Hematopoietic multipotent progenitor cell (in vitro differentiated cells): ENCODE data around the gene TYROBP. TPM values are rescaled to one million over a fixed set of nuclear protein-coding genes. Genes with fewer than 3 reads are reported as not detected.
"Not testable (repeated sequence)": the region's sequence is repeated elsewhere in the genome, so short reads cannot be mapped to it uniquely, and the experiment has no call there.

Source experiments
- DNase-seq, 3 donors: peaks; one replicate each; pipeline ENCODE4 v3.0.0-alpha.2; 2011 to 2015; ENCODE audit warnings: low read depth in 2 of 3, low spot score in 2 of 3
- total RNA-seq: library from RNA; depleted of rRNA; stranded (reverse); fragments of >200 nt; gene quantifications from one replicate; pipeline ENCODE4 v1.2.3, GENCODE V29; 2012

TYROBP gene
- total RNA-seq, 1 donor, result 25.0 TPM

GRCh38 chr19:35879068-35879467, 29.0 kb downstream of the TYROBP start:
- no peak for DNase-seq

- DNase-seq, result no peak
Measured at GRCh38 chr19:35874392-35874930, 33.6 kb downstream of the TYROBP start.

- DNase-seq, result no peak
Measured at GRCh38 chr19:35872180-35872579, 35.9 kb downstream of the TYROBP start.

GRCh38 chr19:35871611-35872010, 36.5 kb downstream of the TYROBP start:
- no peak for DNase-seq

GRCh38 chr19:35870798-35871197, 37.3 kb downstream of the TYROBP start:
- DNase-seq, result no peak

GRCh38 chr19:35870124-35870736, 37.9 kb downstream of the TYROBP start:
- not testable (repeated sequence) for DNase-seq

GRCh38 chr19:35869327-35870123, 38.6 kb downstream of the TYROBP start:
- DNase-seq, result peak; percentile 39 to 85 (median 80)

GRCh38 chr19:35868823-35869326, 39.2 kb downstream of the TYROBP start:
- DNase-seq, result no peak

GRCh38 chr19:35868172-35868822, 39.8 kb downstream of the TYROBP start, which contains the start of gene APLP1:
TSS of gene APLP1 (plus strand) at chr19:35868574. CDS start at chr19:35868637, 63 bp downstream.
- DNase-seq, result peak in 1 of 3 donors; percentile 46

GRCh38 chr19:35863018-35863417, 45.1 kb downstream of the TYROBP start:
- DNase-seq, result no peak

GRCh38 chr19:35862528-35862927, 45.6 kb downstream of the TYROBP start:
- no peak for DNase-seq

GRCh38 chr19:35861640-35862160, 46.4 kb downstream of the TYROBP start:
- no peak for DNase-seq

- no peak for DNase-seq
Measured at GRCh38 chr19:35860818-35861639, 47.1 kb downstream of the TYROBP start.

- no peak for DNase-seq
Measured at GRCh38 chr19:35860436-35860817, 47.7 kb downstream of the TYROBP start.

GRCh38 chr19:35859414-35859813, 48.7 kb downstream of the TYROBP start:
- no peak for DNase-seq

GRCh38 chr19:35858311-35858710, 49.8 kb downstream of the TYROBP start:
- DNase-seq, result no peak

- DNase-seq, result peak in 1 of 3 donors; percentile 32
Measured at GRCh38 chr19:35856546-35857149, 51.4 kb downstream of the TYROBP start, which contains the start of gene KIRREL2. TSS of gene KIRREL2 (plus strand) at chr19:35856911. CDS start at chr19:35857120, 209 bp downstream.
